CD14-positive monocyte (primary cell): ENCODE data around the gene DRD2. TPM values are rescaled to one million over a fixed set of nuclear protein-coding genes. Genes with fewer than 3 reads are reported as not detected.

Source experiments
- DNase-seq, 3 donors: peaks; one replicate each; pipeline ENCODE4 v3.0.0-alpha.2; 2011 to 2022
- H2AFZ ChIP-seq: 2 replicates; pipeline ENCODE4 v1.6.0; 2012; ENCODE audit warnings: mild to moderate bottlenecking, low read depth, low read length, inconsistent platforms; ENCODE audit not compliant: insufficient read depth, poor library complexity, severe bottlenecking
- H3K27ac ChIP-seq, 2 donors: 1 replicate in 1 of 2; 2 replicates in 1 of 2; pipeline ENCODE4 v1.5.1; 2012 to 2013; ENCODE audit warnings: low read length in 2 of 2, control low read depth in 1 of 2, inconsistent platforms in 1 of 2, low read depth in 1 of 2, mild to moderate bottlenecking in 1 of 2
- H3K27me3 ChIP-seq, 2 donors: one replicate each; pipeline versions ENCODE4 v1.6.0 to v1.6.1; 2011 to 2013; ENCODE audit warnings: low read length in 2 of 2; ENCODE audit not compliant: control insufficient read depth in 2 of 2, insufficient read depth in 2 of 2
- H3K36me3 ChIP-seq, 2 donors: replicated peaks in 1 of 2; 1 replicate in 1 of 2; 2 replicates in 1 of 2; pipeline versions ENCODE4 v1.5.1 to v1.6.1; 2012 to 2013; ENCODE audit warnings: low read length in 2 of 2, control low read depth in 1 of 2, inconsistent platforms in 1 of 2, mild to moderate bottlenecking in 1 of 2; ENCODE audit not compliant: insufficient read depth in 2 of 2, control insufficient read depth in 1 of 2
- H3K4me1 ChIP-seq, 2 donors: 1 replicate in 1 of 2; 2 replicates in 1 of 2; pipeline versions ENCODE4 v1.5.1 to v1.6.1; 2012 to 2013; ENCODE audit warnings: low read length in 2 of 2, control low read depth in 1 of 2, inconsistent platforms in 1 of 2, mild to moderate bottlenecking in 1 of 2, moderate library complexity in 1 of 2; ENCODE audit not compliant: insufficient read depth in 2 of 2, control insufficient read depth in 1 of 2
- H3K4me2 ChIP-seq: replicated peaks from 2 replicates; pipeline ENCODE3; 2012; ENCODE audit warnings: low read length, moderate library complexity, mild to moderate bottlenecking; ENCODE audit not compliant: poor library complexity, severe bottlenecking; ENCODE audit errors: extremely low read depth
- H3K4me3 ChIP-seq, 3 experiments: fragments of 200-600 bp in 1 of 3; sonication (generic) in 1 of 3; replicated peaks in 1 of 3; 1 replicate in 2 of 3; 2 replicates in 1 of 3; pipeline ENCODE4 v1.5.1; 2011 to 2013; ENCODE audit warnings: low read length in 3 of 3, mild to moderate bottlenecking in 3 of 3, control low read depth in 2 of 3, low read depth in 2 of 3, inconsistent platforms in 1 of 3, moderate library complexity in 1 of 3
- H3K79me2 ChIP-seq: 2 replicates; pipeline ENCODE4 v1.6.0; 2012; ENCODE audit warnings: mild to moderate bottlenecking, control low read depth, inconsistent platforms, low read length, moderate library complexity; ENCODE audit not compliant: insufficient read depth
- H3K9ac ChIP-seq: 2 replicates; pipeline ENCODE4 v1.6.0; 2017; ENCODE audit warnings: low read length, mild to moderate bottlenecking; ENCODE audit not compliant: insufficient read depth, poor library complexity, severe bottlenecking
- H3K9me3 ChIP-seq, 2 donors: replicated peaks in 1 of 2; 1 replicate in 1 of 2; 2 replicates in 1 of 2; pipeline versions ENCODE4 v1.5.1 to v1.6.1; 2012 to 2013; ENCODE audit warnings: low read length in 2 of 2, control low read depth in 1 of 2; ENCODE audit not compliant: control insufficient read depth in 1 of 2, insufficient read depth in 1 of 2
- H4K20me1 ChIP-seq: 2 replicates; pipeline ENCODE4 v1.6.0; 2012; ENCODE audit warnings: mild to moderate bottlenecking, low read length, control low read depth, moderate library complexity; ENCODE audit not compliant: insufficient read depth
- H3K27ac Mint-ChIP-seq, 7 donors: one replicate each; pipeline ENCODE4 v1.8.0; 2020; ENCODE audit warnings: mild to moderate bottlenecking in 7 of 7, mixed read lengths in 7 of 7, moderate library complexity in 6 of 7, inconsistent platforms in 2 of 7
- H3K27me3 Mint-ChIP-seq, 3 donors: one replicate each; pipeline ENCODE4 v1.8.0; 2021 to 2022; ENCODE audit warnings: low read depth in 3 of 3, mild to moderate bottlenecking in 3 of 3, mixed read lengths in 3 of 3, moderate library complexity in 3 of 3, inconsistent platforms in 1 of 3
- H3K36me3 Mint-ChIP-seq, 2 donors: one replicate each; pipeline ENCODE4 v1.8.0; 2020; ENCODE audit warnings: mixed read lengths in 2 of 2, inconsistent platforms in 1 of 2, mild to moderate bottlenecking in 1 of 2
- H3K4me1 Mint-ChIP-seq: one replicate; pipeline ENCODE4 v1.8.0; 2020; ENCODE audit warnings: mild to moderate bottlenecking, mixed read lengths
- H3K4me3 Mint-ChIP-seq, 2 donors: one replicate each; pipeline ENCODE4 v1.8.0; 2020; ENCODE audit warnings: mild to moderate bottlenecking in 2 of 2, mixed read lengths in 2 of 2, moderate library complexity in 1 of 2
- H3K9me3 Mint-ChIP-seq, 7 donors: one replicate each; pipeline ENCODE4 v1.8.0; 2020 to 2022; ENCODE audit warnings: mixed read lengths in 7 of 7, mild to moderate bottlenecking in 6 of 7, moderate library complexity in 6 of 7, inconsistent platforms in 2 of 7
- CTCF ChIP-seq: fragments of 200-600 bp; IDR thresholded peaks from one replicate; pipeline ENCODE4 v1.8.0; 2022; ENCODE audit warnings: antibody characterized with exemption, mild to moderate bottlenecking
- WGBS: methylation state at CpG from one replicate; pipeline ENCODE4 v1.1.5; 2013; ENCODE audit warnings: missing lambda C conversion rate; ENCODE audit not compliant: insufficient coverage; 5-methylcytosine and 5-hydroxymethylcytosine counted together
- intact Hi-C, 2 donors: fragments of 100-400 bp; cut with micrococcal nuclease; formaldehyde crosslinking; loops; one replicate each; pipeline versions ENCODE4 v1.15.0 to v1.15.1; 2023
- polyA plus RNA-seq, 3 donors: library from polyadenylated mRNA; depleted of rRNA in 1 of 3; unstranded in 2 of 3; stranded (reverse) in 1 of 3; fragments of 300-500 nt in 2 of 3; fragments of >200 nt in 1 of 3; fragmentation: Illumina TruSeq in 2 of 3; gene quantifications; 1 replicate in 2 of 3; 2 replicates in 1 of 3; pipeline ENCODE4 v1.2.3, GENCODE V29; 2012 to 2021

Gene DRD2
- polyA plus RNA-seq, 3 donors = not detected

- Mint-ChIP-seq H3K4me3 (no peak overlapping the region), H3K27me3 (peaks cover 0 to 3% (median 2%) of the 10 kb centered on the region in 3 donors), H3K4me1 (no peaks in the 10 kb centered on the region), H3K36me3 (no peaks in the 10 kb centered on the region), H3K9me3 (peaks cover 0 to 3% (median 0%) of the 10 kb centered on the region in 7 donors), H3K27ac (no peak overlapping the region)
- TF ChIP-seq CTCF = no peak
- H3K4me1 ChIP-seq = no peaks in the 10 kb centered on the region
- H2AFZ ChIP-seq = no peak overlapping the region
- no peak overlapping the region for H3K4me2 ChIP-seq
- no peaks in the 10 kb centered on the region for H3K27me3 ChIP-seq
- no peak overlapping the region for H3K9ac ChIP-seq
- H3K27ac ChIP-seq = no peak overlapping the region
- no peaks in the 10 kb centered on the region for H3K79me2 ChIP-seq
- WGBS = 79% methylated on average over 10 of the region's 14 CpGs
- H4K20me1 ChIP-seq = no peaks in the 10 kb centered on the region
- H3K36me3 ChIP-seq = no peaks in the 10 kb centered on the region
- intact Hi-C loops = no loop called here
- H3K9me3 ChIP-seq = no peaks in the 10 kb centered on the region
- DNase-seq = no peak
- no peak overlapping the region for H3K4me3 ChIP-seq
Observed at GRCh38 chr11:113419454-113420003, 55.7 kb downstream of the DRD2 start.

- Mint-ChIP-seq H3K36me3 (no peaks in the 10 kb centered on the region), H3K27me3 (peaks cover 2 to 5% (median 3%) of the 10 kb centered on the region in 3 donors), H3K4me3 (no peak overlapping the region), H3K4me1 (no peaks in the 10 kb centered on the region), H3K9me3 (peaks cover 0 to 8% (median 0%) of the 10 kb centered on the region in 7 donors), H3K27ac (no peak overlapping the region)
- Histone ChIP-seq H3K4me1 (no peaks in the 10 kb centered on the region), H3K4me2 (no peak overlapping the region), H4K20me1 (no peaks in the 10 kb centered on the region), H2AFZ (no peak overlapping the region), H3K36me3 (no peaks in the 10 kb centered on the region), H3K79me2 (no peaks in the 10 kb centered on the region), H3K27ac (no peak overlapping the region), H3K4me3 (no peak overlapping the region), H3K9me3 (no peaks in the 10 kb centered on the region), H3K9ac (no peak overlapping the region), H3K27me3 (no peaks in the 10 kb centered on the region)
- no CpG with 5 or more reads among the region's 2 CpGs for WGBS
- intact Hi-C loops = no loop called here
- DNase-seq = no peak
- no peak for TF ChIP-seq CTCF
Observed at GRCh38 chr11:113417428-113417827, 57.8 kb downstream of the DRD2 start.
